Measurements from ENCODE around the gene OTOP1. TPM values are rescaled to one million over a fixed set of nuclear protein-coding genes. Genes with fewer than 3 reads are reported as not detected.
"Not testable (repeated sequence)": the region's sequence is repeated elsewhere in the genome, so short reads cannot be mapped to it uniquely, and the experiment has no call there.

Gene OTOP1
- total RNA-seq, 4 donors from 2014 or later, result not detected

DNA sequence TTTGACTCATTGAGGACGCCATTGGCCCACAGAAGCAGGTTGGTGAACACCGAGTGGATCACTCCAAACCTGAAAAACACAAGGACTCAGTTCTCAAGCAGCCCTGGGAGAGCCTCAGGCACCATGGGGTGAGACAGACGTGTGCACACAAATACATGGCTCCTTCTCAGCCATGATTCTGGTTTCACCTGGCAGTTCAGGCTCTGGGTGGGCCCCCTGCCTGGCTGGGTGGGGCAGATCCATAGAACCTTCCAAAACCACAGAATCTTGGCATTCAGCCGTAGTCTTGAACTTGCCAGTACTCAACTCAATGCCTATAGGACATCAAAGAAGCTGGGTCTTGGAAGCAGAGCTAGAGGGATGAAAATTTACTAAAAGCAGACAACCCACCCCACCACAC, 24.2 kb downstream of the OTOP1 start:
- Histone ChIP-seq H3K27ac (no peak overlapping the region), H3K27me3 (peaks cover 19% of the 10 kb centered on the region), H3K4me3 (no peak overlapping the region), H3K4me1 (no peaks in the 10 kb centered on the region), H3K36me3 (no peaks in the 10 kb centered on the region), H3K9me3 (no peaks in the 10 kb centered on the region)
- WGBS, 2 donors (ENCODE audit: low coverage in 1 of 2), result 75% methylated on average over 4 of the region's 4 CpGs; no CpG with 5 or more reads in 1 of the 2 donors
- in situ Hi-C loops (cut with MboI; ENCODE audit: low pct_ligation_motif_present in 1 of 4, low pct_unique_long_range_greater_than_20kb in 1 of 4, low sequenced_read_pairs in 3 of 4), result no loop called here
- TF ChIP-seq EP300 (IDR thresholded peaks at IDR 0.05; ENCODE audit: low read depth), result no peak
- TF ChIP-seq POLR2A (IDR thresholded peaks at IDR 0.05), result no peak
- no peak for TF ChIP-seq POLR2AphosphoS5 (IDR thresholded peaks at IDR 0.05)
- TF ChIP-seq, protein P1, sequence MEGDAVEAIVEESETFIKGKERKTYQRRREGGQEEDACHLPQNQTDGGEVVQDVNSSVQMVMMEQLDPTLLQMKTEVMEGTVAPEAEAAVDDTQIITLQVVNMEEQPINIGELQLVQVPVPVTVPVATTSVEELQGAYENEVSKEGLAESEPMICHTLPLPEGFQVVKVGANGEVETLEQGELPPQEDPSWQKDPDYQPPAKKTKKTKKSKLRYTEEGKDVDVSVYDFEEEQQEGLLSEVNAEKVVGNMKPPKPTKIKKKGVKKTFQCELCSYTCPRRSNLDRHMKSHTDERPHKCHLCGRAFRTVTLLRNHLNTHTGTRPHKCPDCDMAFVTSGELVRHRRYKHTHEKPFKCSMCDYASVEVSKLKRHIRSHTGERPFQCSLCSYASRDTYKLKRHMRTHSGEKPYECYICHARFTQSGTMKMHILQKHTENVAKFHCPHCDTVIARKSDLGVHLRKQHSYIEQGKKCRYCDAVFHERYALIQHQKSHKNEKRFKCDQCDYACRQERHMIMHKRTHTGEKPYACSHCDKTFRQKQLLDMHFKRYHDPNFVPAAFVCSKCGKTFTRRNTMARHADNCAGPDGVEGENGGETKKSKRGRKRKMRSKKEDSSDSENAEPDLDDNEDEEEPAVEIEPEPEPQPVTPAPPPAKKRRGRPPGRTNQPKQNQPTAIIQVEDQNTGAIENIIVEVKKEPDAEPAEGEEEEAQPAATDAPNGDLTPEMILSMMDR (IDR thresholded peaks at IDR 0.05), result no peak
- DNase-seq, result no peak
- intact Hi-C loops (cut with DNase I; ENCODE audit: low total_unique reads), result no loop called here

- H3K9me3 ChIP-seq, result no peaks in the 10 kb centered on the region
- intact Hi-C loops (cut with DNase I; ENCODE audit: low total_unique reads) (no loop called here), in situ Hi-C loops (cut with MboI; ENCODE audit: low pct_ligation_motif_present in 1 of 4, low pct_unique_long_range_greater_than_20kb in 1 of 4, low sequenced_read_pairs in 3 of 4) (no loop called here)
- no peak overlapping the region for H3K27ac ChIP-seq
- no peak overlapping the region for H3K4me3 ChIP-seq
- H3K4me1 ChIP-seq, result no peaks in the 10 kb centered on the region
- TF ChIP-seq POLR2AphosphoS5 (IDR thresholded peaks at IDR 0.05) (no peak), EP300 (IDR thresholded peaks at IDR 0.05; ENCODE audit: low read depth) (no peak), POLR2A (IDR thresholded peaks at IDR 0.05) (no peak)
- TF ChIP-seq, protein P1 (IDR thresholded peaks at IDR 0.05), result no peak
- WGBS, 2 donors (ENCODE audit: low coverage in 1 of 2), result 71% methylated on average over 4 of the region's 4 CpGs; no CpG with 5 or more reads in 1 of the 2 donors
- DNase-seq, result no peak
- peaks cover 5% of the 10 kb centered on the region for H3K27me3 ChIP-seq
- H3K36me3 ChIP-seq, result no peaks in the 10 kb centered on the region
These were observed 26.1 kb downstream of the OTOP1 start for GRCh38 chr4:4200624-4201023.

DNA sequence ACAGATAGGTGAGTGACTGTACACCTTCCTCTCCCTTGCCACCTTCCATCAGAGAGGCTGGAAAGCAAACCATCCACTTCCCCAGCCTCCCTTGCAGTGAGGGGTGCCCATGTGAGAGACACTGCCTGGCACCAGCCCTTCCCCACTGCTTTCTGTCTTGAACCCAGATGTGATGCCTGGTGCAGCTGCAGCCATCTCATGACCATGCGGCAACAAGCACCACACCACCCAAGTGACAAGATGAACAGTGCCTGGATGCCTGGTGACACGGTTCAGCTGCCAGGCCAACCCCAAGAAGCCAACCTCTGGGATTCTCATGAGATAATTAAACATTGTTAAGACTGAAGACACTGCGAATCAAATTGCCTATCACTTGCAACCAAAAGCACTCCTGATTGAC, 31.4 kb downstream of the OTOP1 start:
- no peaks in the 10 kb centered on the region for H3K36me3 ChIP-seq
- H3K9me3 ChIP-seq, result no peaks in the 10 kb centered on the region
- DNase-seq, result no peak
- intact Hi-C loops (cut with DNase I; ENCODE audit: low total_unique reads) (no loop called here), in situ Hi-C loops (cut with MboI; ENCODE audit: low pct_ligation_motif_present in 1 of 4, low pct_unique_long_range_greater_than_20kb in 1 of 4, low sequenced_read_pairs in 3 of 4) (no loop called here)
- no peaks in the 10 kb centered on the region for H3K4me1 ChIP-seq
- WGBS, 2 donors (ENCODE audit: low coverage in 1 of 2), result 90% methylated on average over 3 of the region's 3 CpGs; no CpG with 5 or more reads in 1 of the 2 donors
- TF ChIP-seq EP300 (IDR thresholded peaks at IDR 0.05; ENCODE audit: low read depth) (no peak), POLR2A (IDR thresholded peaks at IDR 0.05) (no peak), POLR2AphosphoS5 (IDR thresholded peaks at IDR 0.05) (no peak)
- TF ChIP-seq, protein P1 (IDR thresholded peaks at IDR 0.05), result no peak
- no peak overlapping the region for H3K27ac ChIP-seq
- H3K27me3 ChIP-seq, result peaks cover 3% of the 10 kb centered on the region
- H3K4me3 ChIP-seq, result no peak overlapping the region

GRCh38 chr4:4188557-4188956, 38.2 kb downstream of the OTOP1 start:
- H3K36me3 ChIP-seq; H3K27ac ChIP-seq; DNase-seq; H3K9me3 ChIP-seq; H3K4me3 ChIP-seq; in situ Hi-C loops (cut with MboI; ENCODE audit: low pct_ligation_motif_present in 1 of 4, low pct_unique_long_range_greater_than_20kb in 1 of 4, low sequenced_read_pairs in 3 of 4); H3K4me1 ChIP-seq; intact Hi-C loops (cut with DNase I; ENCODE audit: low total_unique reads): not testable (repeated sequence)
- 60% methylated on average over 3 of the region's 3 CpGs; no CpG with 5 or more reads in 1 of the 2 donors for WGBS, 2 donors (ENCODE audit: low coverage in 1 of 2)
- peaks cover 13% of the 10 kb centered on the region for H3K27me3 ChIP-seq

DNA sequence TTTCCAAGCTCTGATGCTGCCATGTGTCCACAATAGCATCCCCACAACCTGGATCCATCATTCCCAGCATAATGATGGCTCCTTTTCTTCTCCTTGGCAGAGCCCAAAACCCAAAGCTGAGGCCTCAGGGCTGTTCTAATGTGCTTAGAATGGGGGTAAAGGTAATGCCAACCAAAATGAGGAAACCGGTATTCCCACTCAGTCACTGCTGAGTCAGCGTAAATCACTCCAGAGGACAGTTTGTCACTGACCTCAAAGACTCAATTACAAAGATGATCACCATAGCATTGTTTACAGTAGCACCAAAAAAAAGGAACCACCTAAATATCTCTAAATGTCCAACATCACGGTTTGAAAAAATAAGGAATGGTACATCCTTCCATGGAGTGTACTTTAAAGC, 41.2 kb downstream of the OTOP1 start:
- H3K9me3 ChIP-seq, result no peaks in the 10 kb centered on the region

More for the DNA sequence above, 41.2 kb downstream of the OTOP1 start:
- no peak for DNase-seq
- in situ Hi-C loops (cut with MboI; ENCODE audit: low pct_ligation_motif_present in 1 of 4, low pct_unique_long_range_greater_than_20kb in 1 of 4, low sequenced_read_pairs in 3 of 4) (no loop called here), intact Hi-C loops (cut with DNase I; ENCODE audit: low total_unique reads) (no loop called here)
- Histone ChIP-seq H3K4me3 (no peak overlapping the region), H3K27ac (no peak overlapping the region), H3K4me1 (no peaks in the 10 kb centered on the region), H3K36me3 (no peaks in the 10 kb centered on the region), H3K27me3 (peaks cover 9% of the 10 kb centered on the region)
- TF ChIP-seq, protein P1 (IDR thresholded peaks at IDR 0.05), result no peak
- no peak for TF ChIP-seq POLR2A (IDR thresholded peaks at IDR 0.05)
- no peak for TF ChIP-seq POLR2AphosphoS5 (IDR thresholded peaks at IDR 0.05)
- TF ChIP-seq EP300 (IDR thresholded peaks at IDR 0.05; ENCODE audit: low read depth), result no peak
- WGBS, 2 donors (ENCODE audit: low coverage in 1 of 2), result 70 to 89% methylated on average over 3 of the region's 3 CpGs

All from transverse colon (tissue), 4 donors.